Measurements from ENCODE around the gene PAK4.
"Not testable (repeated sequence)": the region's sequence is repeated elsewhere in the genome, so short reads cannot be mapped to it uniquely, and the experiment has no call there.

Gene PAK4

DNA sequence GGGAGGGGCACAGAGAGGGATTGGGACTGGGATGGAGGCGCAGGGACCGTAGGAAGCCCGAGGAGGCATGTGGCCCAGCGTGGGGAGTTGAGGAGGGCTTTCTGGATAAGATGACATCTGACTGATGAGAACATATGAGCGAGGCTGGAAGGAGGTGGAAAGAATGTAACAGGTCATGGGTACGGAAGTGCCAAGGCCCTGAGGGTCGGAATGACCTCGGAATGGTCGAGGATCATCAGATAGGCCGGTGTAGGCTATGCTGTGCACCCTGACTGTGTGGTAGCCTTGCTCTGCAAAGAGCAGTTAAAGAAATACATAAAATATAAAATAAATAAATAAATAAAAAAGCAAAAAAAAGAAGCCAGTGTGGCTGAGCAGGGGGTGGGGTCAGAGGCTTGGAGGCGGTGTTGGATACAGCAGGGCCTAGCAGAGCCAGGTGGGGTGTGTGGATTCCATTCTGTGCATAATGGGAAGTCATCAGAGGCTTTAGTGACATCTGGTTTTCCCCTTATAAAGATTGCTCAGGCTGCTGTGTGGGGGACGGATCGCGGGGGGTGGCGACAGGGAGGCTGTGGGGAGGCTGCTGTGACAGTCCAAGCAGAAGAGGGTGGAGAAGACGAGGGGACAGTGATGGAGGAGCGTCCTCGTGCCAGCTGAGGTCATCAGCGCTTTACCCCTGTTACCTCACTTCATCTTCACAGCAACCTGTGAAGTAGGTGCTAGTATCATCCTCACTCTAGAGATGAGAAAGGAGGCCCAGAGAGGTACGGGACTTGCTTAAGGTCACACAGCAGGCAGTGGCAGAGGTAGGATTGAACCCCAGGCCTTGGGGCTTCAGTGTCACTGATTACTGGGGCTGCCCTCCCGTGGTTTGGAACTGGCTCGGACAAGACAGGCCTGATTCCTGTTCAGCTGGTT lies 5.0 kb downstream of the PAK4 start:
- DNase-seq (ENCODE audit: low spot score) = no peak

DNA sequence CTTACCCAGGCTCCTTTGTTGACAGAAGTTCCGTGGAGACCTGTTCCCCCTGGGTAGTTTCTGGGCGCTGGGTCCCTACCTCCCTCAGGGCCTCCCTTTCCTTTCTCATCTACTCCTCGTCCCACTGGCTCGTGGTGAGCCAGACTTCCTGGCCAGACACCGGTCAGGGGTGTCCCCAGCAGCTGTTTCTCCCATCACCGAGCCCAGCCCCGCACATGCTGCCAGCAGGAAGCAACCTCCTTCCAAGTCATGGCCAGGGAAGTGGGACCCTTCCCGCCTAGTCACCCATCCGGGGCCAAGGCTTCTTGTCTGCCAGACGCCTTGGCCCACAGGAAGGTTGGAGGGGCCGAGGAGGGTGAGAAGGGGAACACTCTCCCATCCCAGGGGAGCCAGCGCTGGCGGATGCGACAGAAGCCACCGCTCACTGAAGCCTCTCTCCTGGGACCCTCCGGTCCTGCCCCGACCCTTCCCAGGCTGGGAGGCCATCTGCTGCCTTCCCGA lies 5.7 kb downstream of the PAK4 start:
- DNase-seq (ENCODE audit: low spot score) = no peak

DNA sequence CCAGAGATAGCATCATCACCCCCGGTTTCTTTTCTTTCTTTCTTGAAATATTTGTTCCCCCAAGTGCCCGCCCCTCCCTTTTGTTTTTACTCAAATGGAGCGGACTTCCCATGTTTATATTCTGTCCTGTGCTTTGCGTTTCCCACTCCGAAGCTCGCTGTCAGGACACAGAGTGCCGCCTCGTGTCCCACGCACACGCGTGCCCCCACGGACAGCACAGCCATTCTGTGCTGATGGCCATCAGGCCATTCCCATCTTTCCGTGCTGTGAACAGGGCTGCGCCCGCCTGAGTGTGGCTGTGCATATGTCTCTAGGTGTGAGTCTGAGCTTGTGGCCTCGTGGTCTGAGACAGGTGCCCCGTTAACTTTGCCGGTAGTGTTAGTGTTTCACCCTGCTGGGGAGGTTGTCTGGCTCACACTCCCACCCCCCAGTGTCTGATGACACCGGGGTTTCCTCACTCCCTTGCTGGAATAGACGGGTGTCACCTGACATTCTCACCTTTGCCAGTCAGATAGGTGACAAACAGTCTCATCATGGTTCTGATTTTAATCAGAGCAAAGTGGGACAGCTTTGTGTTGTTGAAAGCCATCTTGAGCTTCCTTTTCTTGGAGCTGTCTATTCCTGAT lies 6.9 kb downstream of the PAK4 start:
- no peak for DNase-seq (ENCODE audit: low spot score)

DNA sequence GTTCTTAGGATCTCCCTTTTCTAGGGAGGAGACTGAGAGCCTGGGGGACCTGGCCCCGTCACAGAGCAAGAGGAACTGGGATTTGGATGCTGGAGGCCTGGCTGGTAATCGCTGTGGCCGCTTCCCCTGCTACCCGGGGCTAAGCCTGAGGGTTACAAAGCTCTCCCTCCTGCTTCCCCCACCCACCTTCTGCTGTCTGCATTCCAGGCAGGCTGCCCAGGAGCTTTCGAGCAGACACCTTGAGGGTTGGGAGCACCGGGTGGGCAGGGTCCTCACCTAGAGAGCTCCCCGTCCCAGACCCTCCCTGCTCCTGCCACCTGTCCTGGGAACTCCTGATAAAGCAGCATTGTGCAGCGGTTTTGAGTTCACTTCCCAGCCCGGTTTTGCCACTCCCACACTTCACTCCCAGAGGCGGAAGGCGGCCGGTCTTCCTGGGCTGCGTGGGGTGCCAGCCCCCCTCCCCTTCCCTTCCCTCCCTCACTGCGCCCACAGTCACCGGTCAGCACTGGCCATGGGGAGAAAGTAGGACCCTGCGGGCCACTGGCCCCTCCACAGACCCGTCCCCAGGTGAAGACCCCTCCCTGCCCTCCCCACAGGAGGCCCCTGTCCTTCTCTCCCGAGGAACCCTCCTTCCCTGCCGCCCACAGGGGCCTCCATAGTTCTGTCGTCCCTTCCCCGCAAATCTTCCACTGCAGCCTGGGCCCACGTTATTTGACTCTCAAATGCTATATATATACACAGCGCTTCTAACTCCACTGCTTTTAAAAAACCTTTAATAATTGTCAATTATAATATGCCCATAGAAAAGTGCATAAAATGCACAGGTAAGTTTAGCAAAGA lies 8.1 kb downstream of the PAK4 start:
- DNase-seq (ENCODE audit: low spot score) = no peak

DNA sequence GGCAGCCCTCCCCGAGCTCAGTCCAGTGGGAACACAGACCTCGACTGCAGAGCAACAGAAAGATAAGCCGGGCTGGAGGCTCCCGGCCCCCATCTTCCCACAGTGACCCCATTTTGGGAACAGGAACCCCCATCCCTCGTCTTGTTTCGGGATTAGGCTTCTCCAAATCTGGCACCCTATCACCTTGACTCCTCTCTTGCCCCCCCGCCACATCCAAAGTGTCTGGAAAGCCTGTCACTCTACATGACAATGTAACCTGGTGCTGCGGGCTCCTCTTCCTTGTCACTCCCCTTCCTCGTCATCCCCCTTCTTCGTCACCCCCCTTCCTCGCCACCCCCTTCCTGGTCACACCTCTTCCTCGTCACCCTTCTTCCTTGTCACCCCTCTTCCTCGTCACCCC lies 10.1 kb downstream of the PAK4 start:
- DNase-seq (ENCODE audit: low spot score) = no peak

DNA sequence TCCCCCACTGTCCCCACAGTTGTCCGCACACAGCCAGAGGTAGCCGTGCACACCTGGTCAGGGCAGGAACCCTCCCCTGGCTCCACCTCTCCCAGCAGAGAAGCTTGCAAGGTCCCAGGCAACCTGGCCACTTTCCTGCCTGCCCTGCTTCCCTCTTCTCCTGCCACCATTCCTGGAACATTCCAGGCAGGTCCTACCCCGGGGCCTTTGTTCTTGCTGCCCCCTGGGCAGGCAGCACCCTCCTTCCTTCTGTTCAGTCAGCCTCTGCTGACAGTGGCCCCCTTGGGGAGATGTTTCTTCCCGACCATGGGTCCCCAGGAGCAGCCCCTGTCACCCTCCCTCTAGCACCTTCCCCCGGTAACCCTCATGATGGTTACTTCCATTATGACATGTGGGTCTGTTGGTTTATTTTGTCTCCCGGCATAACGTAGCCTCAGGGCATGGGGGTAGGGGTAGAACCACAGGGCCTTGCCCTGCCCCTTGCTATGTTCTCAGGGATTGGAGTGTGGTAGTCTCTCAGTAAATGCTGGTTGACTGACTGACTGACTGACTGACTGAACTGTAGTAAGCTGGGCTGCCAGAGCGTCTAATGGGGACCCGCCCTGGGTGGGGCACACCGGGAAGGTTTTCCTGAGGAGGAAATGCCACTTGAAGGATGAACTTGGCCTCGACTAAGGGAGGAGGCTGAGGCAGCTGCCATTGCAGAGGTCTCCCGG lies 10.8 kb downstream of the PAK4 start:
- no peak for DNase-seq (ENCODE audit: low spot score)

DNA sequence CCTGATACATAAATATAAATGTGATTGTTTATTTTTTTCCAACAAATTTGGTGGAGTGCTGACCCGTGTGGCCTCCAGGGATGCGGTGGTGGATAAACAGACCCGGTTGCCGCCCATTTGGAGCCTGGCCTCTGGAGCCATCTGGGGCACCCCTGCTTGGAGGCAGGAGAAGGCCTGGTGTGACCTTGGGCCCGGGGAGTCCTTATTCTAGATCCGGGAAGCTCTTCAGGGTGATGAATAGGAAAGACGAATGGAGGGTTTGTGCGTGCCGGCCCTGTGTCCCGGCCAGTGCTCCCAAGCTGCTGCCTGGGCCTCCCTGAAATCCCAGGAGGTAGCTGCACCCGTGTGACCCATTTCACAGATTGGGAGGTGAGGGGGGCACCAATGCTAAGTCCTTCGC lies 11.5 kb downstream of the PAK4 start:
- no peak for DNase-seq (ENCODE audit: low spot score)

DNA sequence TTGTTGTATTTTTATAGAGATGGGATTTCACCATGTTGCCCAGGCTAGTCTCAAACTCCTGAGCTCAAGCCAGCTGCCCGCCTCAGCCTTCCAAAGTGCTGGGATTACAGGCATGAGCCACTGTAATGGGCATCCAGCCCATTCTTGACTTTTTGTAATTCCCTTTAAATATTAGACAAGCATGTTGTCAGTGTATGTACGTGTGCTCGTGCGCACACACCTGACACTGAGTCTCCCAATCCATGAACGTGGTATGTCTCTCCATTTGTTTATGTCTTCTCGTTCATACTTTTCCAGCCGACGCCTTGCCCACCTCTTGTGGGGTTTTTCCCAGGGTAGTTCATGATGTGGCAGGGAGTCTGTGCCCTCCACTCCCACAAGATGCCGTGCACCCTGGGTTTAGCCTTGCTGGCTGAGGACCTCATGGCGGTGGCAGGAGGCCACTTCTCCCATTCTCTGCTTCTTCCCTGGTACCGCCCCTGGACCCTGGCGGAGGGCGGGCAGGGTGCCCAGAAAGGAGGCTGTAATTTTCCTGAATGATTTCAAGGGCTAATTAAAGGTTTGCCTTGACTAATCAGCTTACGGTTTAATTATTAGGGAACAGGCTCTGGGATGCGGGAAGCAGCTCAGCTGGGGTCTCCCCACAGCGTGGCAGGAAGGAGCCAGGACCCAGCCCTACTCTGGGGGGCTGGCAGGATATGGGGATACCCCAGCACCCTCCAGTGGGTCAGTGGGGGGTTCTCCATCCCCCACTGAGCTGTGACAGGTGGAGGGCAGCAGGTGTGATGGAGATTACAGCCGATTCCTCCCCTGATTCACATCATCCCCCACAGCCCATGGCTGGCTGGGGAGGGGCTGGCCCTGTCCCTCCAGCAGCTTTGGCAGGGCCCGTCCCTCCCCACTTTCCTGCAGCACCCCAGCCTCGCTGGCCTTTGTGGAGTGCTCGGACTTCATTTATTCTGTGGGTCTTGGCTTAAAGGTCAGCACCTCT lies 12.9 kb downstream of the PAK4 start:
- no peak for DNase-seq (ENCODE audit: low spot score)

DNA sequence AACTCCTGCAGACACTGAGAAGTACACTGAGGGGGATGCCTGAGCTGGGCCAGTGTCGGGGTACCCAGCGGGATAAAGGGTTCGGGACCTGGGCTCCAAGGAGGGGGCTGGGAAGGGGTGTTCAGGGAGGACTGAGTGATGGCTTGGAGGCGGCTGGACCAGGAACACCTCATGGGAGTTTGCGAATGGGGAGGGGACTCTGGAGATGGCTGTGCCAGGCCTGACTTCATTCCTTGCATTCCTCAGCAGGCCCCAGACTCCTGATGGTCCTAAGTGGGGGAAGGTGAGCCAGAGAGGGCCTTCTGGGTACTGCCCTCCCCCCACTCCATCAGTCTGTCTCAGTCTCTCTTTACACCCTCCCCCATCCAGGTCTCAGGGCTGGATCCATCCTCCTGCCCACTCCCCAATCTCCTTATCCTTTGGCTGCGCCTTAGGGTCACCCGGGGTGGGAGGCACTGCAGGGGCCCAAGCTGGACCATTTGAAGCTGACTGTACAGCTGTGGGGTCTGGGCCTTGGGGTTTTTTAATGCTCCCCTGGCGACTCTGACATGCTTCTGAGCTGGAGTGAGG lies 13.8 kb downstream of the PAK4 start:
- no peak for DNase-seq (ENCODE audit: low spot score)

DNA sequence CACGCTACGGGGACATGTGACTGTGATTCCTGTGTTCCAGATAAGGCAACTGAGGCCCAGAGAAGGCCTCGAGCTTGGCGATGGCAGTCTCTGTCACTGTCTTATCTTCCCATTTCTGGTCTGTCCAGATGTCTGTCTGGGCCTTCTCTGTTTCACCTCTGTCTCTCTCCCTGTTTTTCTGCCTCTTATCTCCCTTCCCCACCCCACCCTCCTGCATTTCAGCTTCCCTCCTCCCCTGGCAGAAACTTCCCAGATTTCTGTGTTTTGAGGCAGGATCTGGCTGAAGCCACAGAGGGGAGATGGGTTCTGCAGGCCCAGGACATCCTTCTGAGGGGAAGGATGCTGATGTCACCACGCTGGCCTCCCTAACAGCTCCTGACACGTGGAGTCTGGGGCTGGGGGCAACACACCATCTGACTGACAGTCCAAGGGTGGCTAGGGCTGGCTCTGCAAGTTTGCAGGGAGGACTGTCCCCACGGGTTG lies 14.4 kb downstream of the PAK4 start:
- no peak for DNase-seq (ENCODE audit: low spot score)

DNA sequence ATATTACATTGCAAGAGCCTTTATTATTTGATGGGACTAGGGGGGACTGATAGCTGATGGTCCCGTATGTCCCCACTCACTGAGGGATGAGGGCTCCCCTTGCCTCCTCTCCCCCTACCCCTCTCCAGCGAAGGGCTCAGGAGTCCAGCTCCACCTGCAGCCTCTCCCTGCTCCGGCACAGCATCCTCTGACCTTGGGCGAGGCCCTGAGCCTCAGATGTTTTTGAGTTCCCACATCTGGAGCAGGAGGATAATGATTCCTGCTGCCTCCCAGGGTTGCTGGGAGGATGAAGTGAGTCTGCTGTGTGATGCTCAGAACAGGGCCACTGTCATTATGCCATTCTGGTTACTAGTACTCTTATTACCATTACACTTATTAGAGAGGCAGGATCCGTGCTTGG lies 15.0 kb downstream of the PAK4 start:
- no peak for DNase-seq (ENCODE audit: low spot score)

DNA sequence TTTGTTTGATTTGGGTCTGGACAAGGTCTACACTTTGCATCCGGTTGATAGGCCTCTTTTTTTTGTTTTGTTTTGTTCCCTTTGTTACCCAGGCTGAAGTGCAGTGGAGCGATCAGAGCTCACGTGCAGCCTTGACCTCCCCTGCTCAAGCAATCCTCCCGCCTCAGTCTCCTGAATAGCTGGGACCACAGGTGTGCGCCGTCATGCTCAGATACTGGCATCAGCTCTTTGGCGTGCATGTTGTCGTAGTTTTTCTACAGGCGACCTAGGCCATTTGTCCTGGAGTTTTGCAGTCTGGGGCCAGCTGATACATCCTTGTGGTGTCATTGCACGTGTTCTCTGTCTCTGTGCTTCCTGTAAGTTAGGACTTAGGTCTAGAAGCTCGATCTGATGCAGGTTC lies 16.3 kb downstream of the PAK4 start:
- DNase-seq (ENCODE audit: low spot score) = no peak

DNA sequence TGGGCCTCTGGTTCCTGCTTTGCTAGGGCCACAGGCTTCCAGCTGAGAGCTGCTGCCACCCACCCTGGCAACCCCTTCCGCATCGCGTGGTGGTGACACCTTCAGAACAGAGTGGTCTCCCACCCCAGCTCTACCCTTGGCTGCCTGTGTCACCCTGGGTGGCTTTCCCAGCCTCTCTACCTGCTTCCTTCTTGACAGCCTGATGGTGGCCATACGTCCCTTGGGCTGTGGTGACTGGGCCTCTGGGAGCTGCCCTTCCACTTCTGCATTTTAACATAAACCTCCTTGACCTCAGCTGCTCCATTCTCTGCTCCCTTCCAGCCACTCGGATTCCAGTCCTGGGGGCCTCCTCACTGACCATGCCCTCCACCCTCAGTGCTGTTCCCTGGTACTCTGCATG lies 17.0 kb downstream of the PAK4 start:
- DNase-seq (ENCODE audit: low spot score) = no peak

DNA sequence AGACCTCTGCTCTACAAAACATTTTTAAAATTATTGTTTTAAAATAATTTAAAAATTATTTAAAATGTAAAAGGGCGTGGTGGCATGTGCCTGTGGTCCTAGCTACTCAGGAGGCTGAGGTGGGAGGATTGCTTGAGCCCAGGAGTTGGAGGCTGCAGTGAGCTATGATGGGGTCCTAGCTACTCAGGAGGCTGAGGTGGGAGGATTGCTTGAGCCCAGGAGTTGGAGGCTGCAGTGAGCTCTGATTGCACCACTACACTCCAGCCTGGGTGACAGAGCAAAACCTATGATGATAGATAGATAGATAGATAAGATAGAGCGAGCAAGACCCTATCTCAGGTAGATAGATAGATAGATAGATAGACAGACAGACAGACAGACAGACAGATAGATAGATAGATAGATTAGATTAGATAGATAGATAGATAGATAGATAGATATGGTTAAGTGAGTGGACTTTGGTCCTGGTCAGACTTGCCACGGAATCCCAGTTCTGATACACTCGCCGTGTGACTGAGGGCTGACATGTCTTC lies 18.2 kb downstream of the PAK4 start:
- DNase-seq (ENCODE audit: low spot score) = not testable (repeated sequence)

DNA sequence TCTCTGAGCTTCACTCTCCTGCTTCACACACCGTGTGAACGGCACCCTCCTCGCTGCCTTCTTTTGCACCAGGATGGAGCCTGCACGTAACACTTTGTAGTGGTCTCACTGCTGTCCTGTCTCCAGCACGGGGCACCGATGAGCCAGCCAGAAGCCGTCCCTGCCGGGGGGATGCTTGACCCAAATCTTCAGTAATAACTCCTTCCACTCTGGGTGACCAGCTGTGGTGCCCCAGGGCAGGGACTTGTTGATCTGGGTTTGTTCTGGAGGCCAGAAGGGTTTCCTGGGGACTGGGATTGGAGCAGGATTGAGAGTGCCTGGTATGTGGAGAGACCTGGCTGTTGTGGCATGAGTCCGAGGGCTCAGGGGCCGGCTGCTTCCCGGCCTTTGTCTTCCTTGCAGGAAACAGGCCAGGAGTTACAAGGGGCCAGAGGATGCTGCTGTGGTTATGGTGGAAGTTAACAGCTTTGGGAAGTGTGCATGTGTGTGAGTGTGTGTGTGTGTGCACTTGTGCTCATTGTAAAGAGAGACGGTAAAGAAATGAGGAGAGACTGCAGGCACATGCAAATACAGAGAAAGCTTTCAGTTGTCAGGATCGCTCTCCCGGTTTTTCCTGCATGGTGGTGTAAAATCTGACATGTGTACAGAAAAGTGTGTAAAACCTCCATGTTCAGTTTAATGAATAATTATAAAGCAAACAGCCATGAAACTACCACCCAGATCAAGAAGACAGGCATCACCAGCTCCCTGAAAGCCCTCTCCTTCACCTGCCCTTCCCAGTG lies 18.9 kb downstream of the PAK4 start:
- DNase-seq (ENCODE audit: low spot score) = no peak

DNA sequence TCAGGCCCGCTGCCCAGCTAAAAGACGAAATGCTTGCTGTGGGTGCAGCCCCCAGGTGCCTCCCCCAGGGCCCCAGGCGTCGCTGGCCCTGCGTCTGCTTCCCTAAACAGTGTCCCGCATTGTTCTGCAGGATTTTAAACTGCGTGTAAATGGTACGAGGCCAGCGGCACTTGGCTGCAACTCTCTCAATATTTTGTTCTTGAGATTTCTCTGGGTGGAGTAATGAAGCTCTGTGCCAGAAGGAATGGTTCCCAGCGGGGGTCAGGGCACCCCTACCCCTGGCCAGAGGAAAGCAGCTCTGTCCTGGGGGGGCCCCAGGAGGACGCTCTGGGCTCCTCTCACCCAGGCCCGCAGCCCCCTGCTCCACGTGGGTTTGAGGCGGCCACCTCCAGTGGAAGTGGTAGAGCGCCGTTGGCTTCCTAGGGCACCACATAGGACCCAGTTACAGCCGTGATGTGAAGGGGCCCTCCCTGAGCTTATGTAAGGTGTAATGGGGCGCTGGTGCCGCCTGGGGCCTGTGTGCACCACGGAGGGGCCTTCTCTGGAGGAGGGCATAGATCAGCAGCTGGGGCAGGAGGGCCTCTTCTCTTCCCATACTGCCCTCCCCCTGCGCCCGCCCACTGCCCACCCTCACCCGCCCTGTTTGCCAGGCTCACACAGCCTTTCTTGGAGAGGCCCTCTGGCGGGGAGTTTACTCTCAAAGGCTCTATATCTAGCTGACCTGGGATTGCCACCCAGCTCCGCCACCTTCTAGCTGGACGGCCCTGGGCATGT lies 19.8 kb downstream of the PAK4 start:
- no peak for DNase-seq (ENCODE audit: low spot score)

DNA sequence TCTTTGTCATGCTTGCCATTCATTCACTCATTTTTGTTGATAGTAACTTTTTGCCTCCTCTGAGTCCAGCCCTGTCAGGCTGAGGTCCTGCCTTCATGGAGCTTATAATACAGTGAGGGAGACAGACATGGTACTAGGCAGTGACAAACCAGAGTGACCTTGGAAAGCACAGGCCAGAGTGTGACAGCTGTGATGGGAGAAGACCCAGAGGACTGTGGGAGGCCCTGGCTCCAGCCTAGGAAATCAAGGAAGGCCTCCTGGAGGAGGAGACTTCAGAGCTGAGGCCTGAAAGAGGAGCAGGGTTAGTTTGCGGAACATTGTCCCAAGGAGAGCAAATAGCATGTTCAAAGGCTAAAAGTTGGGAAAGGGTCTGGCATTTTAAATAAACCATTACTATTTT lies 20.5 kb downstream of the PAK4 start:
- DNase-seq (ENCODE audit: low spot score) = no peak
